NCI-H526 treated with DMSO at 0.1 percent for 48 hours (cell line): ENCODE data around the gene ADAM12.

Experiments
- DNase-seq: peaks from one replicate; lab custom pipeline; 2025; lab: John Stamatoyannopoulos, UW

Gene ADAM12

DNA sequence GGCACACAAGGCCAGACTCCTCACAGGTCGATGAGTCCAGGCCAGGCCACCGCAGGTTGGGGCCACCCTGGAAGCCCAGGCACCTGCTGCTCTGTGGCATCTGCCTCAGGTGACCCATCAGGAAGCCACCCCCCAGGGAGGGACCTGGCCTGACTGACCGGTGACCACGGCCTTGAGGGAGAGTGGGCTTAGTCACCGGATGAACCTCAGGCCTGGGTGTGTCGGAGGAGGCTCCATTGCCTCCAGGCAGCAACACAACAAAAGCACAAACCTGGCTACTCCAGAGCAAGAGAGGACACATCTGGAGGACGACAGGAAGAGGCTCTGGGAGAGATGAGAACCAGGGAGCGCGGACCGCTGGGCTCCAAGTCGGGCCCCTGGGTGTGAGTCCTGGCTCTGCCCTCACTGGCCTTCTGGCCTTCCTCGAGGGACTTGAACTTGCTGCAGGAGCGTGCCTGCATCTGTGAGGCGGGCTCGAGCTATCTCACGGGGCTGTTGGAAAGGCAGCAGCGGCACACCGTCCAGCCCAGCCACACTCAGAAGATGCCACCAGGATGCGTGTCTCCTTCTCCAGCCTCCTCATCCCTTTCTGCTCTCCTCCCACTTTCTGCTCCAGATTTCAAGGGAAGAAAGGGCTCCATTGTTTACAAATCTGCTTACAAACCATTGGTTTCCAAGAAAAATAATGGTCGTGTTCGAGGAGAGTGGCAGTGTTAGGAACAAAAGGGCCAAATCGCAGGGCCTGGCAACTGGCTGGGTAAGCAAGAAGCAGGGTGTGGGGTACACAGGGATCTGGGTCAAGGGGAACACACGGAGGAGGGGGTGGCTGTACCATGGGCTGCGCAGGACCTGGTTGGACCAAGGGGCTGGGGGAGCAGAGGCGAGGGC lies 152.9 kb downstream of the ADAM12 start:
- DNase-seq = no peak

- no peak for DNase-seq
Observed at GRCh38 chr10:126234630-126235029, 153.6 kb downstream of the ADAM12 start.

DNA sequence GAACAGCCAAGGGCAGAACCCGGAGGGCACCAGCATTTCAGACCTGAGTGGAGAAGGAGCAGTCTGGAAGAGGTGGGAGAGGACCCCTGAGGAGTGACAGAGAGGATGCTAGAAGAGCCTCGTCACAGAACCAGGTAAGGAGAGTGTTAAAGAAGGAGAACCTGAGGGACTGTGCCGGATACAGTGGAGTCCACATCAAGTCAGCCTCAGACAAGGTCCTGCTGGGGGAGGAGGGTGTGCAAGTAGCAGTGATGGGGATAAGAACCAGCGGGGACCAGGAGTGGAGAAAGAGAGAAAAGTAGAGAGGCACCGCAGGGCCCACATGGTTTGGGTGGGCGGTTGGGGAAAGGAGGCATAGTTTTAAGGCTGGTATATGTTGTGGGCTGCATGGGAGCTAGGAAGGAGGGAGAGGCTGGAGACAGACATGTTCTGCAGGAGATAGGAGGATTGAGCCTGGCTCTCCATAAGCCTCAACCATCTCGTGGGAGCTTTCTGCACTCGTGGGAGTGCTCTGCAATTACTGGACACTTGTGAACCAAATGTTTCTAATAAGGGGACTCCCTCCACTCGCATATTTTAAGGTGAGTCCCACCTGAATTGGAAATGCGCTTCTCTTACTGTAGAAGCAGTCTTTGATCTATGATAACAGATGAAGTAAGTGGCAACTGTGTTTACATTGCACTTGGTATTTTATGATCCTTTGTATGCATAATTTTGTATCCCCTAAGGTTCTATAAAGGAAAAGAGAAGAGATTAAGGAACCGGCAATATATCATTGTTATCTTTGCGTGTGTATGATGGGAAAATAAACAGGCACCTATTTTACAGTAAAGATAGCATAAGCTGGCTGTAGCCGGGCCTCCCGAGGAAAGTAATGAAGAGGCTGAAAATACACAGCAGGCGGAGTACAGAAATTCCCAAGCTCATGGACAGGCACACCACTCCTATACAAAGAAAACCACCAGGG lies 154.8 kb downstream of the ADAM12 start:
- DNase-seq = no peak

- DNase-seq = no peak
Observed at GRCh38 chr10:126230587-126230986, 157.7 kb downstream of the ADAM12 start.

DNA sequence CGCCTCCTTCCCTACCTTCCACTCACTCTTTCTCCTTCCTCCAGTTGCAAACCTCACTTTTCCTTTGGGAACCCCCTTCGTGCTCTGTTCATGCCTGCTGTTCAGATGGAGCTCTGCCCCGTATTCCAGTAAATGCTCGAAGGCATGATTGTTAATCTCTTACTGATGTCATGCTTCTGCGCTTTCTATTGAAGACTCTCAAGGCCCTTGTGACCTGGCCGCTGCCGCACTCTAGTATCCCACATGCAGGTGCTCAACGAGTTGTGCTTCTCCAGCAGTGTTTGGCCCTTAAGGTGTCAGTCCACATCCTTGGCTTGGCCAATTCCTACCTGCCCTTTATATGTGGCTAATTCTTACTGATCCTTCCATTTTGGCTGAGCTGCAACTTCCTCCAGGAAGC lies 158.6 kb downstream of the ADAM12 start:
- DNase-seq = no peak

DNA sequence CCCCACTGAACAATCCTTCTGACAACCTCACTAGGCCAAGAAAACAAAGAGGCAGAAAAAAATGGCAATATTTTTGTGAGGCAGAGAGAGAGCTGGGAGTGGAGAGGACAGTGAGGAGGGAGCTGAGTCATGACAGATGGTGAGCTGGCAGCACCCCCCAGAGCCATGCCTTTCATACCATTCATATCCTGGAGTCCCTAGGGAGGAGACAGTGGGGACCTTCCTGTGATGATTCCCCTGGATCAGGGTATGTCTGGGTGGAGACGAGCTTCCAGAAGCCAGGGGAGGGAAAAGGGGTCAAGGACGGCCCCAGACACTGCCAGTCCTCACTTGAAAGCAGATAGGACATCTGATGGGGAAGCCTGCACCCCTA lies 160.5 kb downstream of the ADAM12 start:
- DNase-seq = no peak

GRCh38 chr10:126226988-126227761 lies 161.1 kb downstream of the ADAM12 start:
- no peak for DNase-seq

GRCh38 chr10:126226205-126226604 lies 162.1 kb downstream of the ADAM12 start:
- no peak for DNase-seq

DNA sequence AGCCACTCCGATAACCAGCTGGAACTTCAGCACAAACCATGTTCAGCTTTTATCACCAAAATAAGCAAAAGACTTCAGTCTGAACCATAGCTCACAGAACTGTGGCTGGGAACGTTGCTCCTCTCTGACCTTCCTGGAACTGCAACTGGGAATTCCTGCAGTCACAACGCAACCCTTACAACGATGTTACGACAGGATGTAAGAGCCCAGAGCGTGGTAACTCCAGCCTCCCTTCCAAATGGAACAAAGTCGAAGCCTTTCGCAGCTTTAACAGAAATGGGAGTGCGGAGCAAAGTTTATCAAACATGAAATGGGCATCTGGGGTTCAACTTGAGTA lies 162.6 kb downstream of the ADAM12 start:
- DNase-seq = no peak

DNA sequence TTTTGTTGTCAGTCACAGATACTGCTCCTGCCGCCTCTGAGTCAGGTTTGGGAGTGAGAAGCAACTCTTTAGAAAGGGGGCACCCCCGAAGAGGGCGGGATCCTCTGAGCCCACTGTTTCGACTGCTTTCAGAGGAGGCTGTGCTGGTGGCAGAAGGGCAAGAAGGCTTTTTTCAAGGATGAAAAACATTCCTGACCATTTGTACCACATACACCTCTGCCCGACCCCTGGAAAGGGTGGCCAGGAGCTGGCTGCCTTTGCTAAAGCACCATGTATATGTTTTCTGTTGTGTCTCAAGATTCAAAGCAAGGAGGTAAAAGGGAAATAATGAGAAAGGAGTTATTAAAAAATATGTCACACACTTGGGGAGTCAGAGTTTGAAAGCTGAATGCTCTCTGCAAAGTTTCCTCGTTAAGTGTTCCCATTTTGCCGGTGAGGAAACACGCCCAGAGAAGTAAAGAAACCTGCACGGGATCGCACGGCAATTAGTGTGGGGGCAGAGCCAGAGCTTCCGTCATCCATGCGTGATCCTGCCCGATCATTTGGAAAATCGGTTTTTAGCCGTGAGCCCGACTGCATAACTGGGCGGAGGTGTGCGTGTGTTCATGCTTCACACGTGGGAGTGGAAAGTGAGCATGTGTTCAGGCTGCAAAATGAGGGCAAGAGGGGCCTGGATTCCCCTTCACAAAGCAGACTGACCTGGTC lies 163.2 kb downstream of the ADAM12 start:
- no peak for DNase-seq

- DNase-seq = no peak
Observed at GRCh38 chr10:126223512-126224067, 164.7 kb downstream of the ADAM12 start.

- no peak for DNase-seq
Observed at GRCh38 chr10:126222736-126223511, 165.4 kb downstream of the ADAM12 start.

GRCh38 chr10:126221874-126222273 lies 166.4 kb downstream of the ADAM12 start:
- DNase-seq = no peak

DNA sequence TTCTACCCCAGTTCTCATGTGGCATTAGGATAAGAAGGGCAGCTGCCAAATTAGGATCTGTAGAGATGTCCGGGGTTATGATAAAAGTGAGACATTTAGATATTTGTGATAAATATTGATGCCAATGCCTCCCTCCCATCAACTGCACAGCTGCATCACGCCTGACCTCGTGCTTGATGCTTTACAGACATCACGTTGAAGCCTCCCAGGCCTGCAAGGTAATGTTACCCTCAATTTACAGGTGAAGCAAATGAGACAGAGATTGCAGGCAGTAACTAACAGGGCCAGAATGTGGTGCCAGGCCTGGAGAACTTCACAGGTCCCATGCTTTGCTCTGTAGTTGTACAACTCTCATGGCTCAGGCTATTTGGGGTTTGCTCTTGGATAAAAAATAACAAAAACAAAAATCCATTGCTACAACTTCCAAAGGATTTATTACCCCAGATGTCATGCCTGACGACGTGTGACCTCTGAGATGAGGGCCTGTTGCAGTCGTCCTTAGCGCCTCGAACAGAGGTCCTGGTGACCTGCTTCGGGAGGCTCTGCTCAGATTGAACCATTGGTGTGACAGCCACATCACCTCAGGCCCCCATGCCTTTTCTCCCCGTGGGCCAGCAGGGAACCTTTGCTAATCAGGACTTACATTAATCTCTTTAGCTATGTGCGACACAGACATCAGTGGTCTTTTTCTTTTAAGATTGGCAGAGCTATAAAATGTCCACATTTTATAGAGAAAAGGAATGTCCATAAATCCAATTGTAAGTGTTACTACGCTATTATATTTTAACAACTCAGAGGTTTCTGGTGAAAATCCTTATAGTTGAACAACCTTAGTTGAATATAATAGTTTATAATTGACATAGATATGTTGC lies 169.3 kb downstream of the ADAM12 start:
- DNase-seq = no peak

DNA sequence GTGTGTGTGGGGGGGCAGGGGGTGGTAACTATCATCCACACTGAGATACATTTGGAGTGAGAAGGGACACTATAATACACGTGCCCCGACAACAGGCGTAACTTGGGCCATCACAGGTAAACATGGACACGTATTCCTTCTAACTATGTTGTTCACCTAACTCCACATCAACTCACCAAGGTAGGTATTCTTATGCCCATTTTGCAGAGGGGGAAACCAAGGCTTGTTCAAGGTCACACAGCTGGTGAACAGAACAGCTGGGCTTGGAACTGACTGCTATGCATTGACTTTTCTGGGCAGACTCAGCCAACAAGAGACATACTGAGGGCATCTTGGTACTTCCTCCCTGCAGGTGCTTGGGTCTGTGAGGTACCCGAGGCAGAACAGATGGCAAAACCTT lies 170.1 kb downstream of the ADAM12 start:
- DNase-seq = no peak

DNA sequence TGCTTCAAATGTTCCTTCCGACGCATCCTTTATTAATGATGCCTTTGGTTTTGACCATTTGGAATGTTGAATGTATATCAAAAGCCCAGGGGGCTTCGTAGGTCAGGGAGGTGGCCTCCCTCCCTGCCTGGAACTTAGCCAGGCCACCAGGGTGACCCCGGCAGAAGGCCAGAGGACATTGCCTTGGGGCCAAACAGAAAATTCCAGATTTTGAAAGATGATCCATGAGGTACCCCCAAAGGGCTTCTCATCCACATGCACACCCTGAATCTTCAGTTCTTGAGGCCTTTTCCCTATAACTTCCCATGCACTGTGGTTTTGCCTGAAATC lies 171.7 kb downstream of the ADAM12 start:
- DNase-seq = no peak

DNA sequence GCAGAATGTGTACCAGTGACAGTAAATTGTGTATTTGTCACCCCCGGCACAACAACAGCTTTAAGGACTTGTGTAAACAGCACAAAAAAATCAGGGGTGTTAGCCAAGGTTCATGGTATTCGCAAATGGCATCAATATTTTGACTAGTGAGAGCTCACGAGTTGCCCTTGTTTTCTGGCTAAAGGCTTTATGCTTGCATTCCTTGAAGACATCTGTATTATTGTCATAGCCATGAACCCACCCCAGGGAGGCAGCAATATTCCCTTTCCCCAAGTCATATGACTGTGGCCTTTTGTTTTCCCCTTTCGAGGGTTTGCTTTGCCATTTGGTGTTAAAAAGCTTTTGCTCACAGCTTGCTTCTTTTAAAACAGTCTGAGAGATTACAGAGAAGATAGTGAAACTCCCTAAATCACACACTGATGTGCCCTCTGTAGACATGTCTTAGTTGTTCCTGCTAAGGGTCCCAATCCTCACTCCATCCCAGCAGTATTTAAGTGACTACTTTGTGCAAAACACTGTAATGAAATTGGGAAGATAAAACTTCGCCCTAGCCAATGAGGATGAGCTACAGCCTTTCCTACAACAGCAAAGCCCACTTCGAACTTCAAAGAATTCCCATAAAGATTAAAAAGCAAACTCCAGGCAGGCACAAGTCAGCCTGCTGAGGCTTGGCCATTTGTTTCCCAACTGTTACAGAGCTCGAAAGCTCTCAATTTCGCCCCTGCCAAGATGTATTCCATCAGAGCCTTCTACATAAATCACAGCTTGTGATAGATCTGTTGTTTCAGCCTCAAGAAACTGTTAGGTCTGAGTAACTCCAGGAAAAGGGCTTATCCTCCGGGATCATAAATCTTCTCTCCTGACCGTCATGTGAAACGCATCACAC lies 172.3 kb downstream of the ADAM12 start:
- DNase-seq = no peak

DNA sequence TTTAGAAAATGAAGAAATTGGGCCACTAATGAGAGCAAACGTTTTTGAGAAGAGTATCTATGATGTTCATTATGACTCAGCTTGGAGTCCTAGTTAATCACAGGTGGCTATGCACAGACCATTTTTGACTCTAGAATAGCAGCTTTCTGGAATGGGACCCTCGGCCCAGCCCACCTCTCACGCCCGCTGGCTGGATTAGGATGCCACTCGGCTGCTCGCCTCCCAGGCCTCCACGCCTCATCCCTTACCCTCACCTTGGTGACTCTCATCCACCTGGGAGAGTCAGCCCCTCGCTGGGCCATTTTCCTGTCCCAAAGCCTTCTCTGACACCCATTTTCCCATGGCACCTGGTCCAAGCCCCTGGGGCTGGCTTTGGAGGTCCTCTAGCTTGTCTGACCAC lies 173.6 kb downstream of the ADAM12 start:
- no peak for DNase-seq

- no peak for DNase-seq
Observed at GRCh38 chr10:126214021-126214420, 174.3 kb downstream of the ADAM12 start.
